ENCODE measurements around the gene MT1G.

Gene MT1G

GRCh38 chr16:56662357-56663354 is 5.2 kb downstream of the MT1G start:
- H3K36me3 Mint-ChIP-seq (ENCODE audit: low read depth) = no peaks in the 10 kb centered on the region
- H3K9me3 Mint-ChIP-seq = no peaks in the 10 kb centered on the region
- DNase-seq = peak; percentile 16
- peaks cover 18% of the 10 kb centered on the region for H3K4me1 Mint-ChIP-seq
- H3K4me3 Mint-ChIP-seq = peak overlapping the region; percentile 65
- no peak overlapping the region for H3K27ac Mint-ChIP-seq
- no peak for TF ChIP-seq CTCF (IDR thresholded peaks at IDR 0.05)
- H3K27me3 Mint-ChIP-seq (ENCODE audit: low read depth, poor library complexity) = peaks cover 100% of the 10 kb centered on the region

- peaks cover 20% of the 10 kb centered on the region for H3K4me1 Mint-ChIP-seq
- peak overlapping the region; percentile 84 for H3K4me3 Mint-ChIP-seq
- no peak for TF ChIP-seq CTCF (IDR thresholded peaks at IDR 0.05)
- no peak for DNase-seq
- H3K9me3 Mint-ChIP-seq = no peaks in the 10 kb centered on the region
- no peaks in the 10 kb centered on the region for H3K36me3 Mint-ChIP-seq (ENCODE audit: low read depth)
- peaks cover 100% of the 10 kb centered on the region for H3K27me3 Mint-ChIP-seq (ENCODE audit: low read depth, poor library complexity)
- H3K27ac Mint-ChIP-seq = no peak overlapping the region
Observed at GRCh38 chr16:56658327-56658875, 9.5 kb downstream of the MT1G start.

GRCh38 chr16:56657555-56658326 is 10.1 kb downstream of the MT1G start, which contains the start of gene MT1F:
Gene MT1F (plus strand): TSS chr16:56657959. CDS start chr16:56658059, 100 bp downstream.
- Mint-ChIP-seq H3K9me3 (no peaks in the 10 kb centered on the region), H3K27ac (no peak within 1 kb of the TSS), H3K27me3 (ENCODE audit: low read depth, poor library complexity) (peaks cover 100% of the 10 kb centered on the region)

GRCh38 chr16:56653218-56653617 is 14.6 kb downstream of the MT1G start:
- Mint-ChIP-seq H3K27ac (no peak overlapping the region), H3K4me1 (peaks cover 9% of the 10 kb centered on the region), H3K9me3 (no peaks in the 10 kb centered on the region), H3K4me3 (no peak overlapping the region), H3K36me3 (ENCODE audit: low read depth) (no peaks in the 10 kb centered on the region), H3K27me3 (ENCODE audit: low read depth, poor library complexity) (peaks cover 100% of the 10 kb centered on the region)
- DNase-seq = no peak
- no peak for TF ChIP-seq CTCF (IDR thresholded peaks at IDR 0.05)

More at GRCh38 chr16:56657555-56658326, 10.1 kb downstream of the MT1G start, which contains the start of gene MT1F:
- Mint-ChIP-seq H3K36me3 (ENCODE audit: low read depth) (no peaks in the 10 kb centered on the region), H3K4me3 (peak within 1 kb of the TSS; percentile 84), H3K4me1 (peaks cover 16% of the 10 kb centered on the region)
- no peak for TF ChIP-seq CTCF (IDR thresholded peaks at IDR 0.05)
- peak; percentile 72 for DNase-seq

GRCh38 chr16:56652600-56652999 is 15.3 kb downstream of the MT1G start:
- H3K9me3 Mint-ChIP-seq = no peaks in the 10 kb centered on the region
- peaks cover 4% of the 10 kb centered on the region for H3K4me1 Mint-ChIP-seq
- TF ChIP-seq CTCF (IDR thresholded peaks at IDR 0.05) = no peak
- H3K4me3 Mint-ChIP-seq = no peak overlapping the region
- no peaks in the 10 kb centered on the region for H3K36me3 Mint-ChIP-seq (ENCODE audit: low read depth)
- H3K27me3 Mint-ChIP-seq (ENCODE audit: low read depth, poor library complexity) = peaks cover 100% of the 10 kb centered on the region
- no peak for DNase-seq
- H3K27ac Mint-ChIP-seq = no peak overlapping the region

All from nephron progenitor cell (in vitro differentiated cells).